ENCODE measurements around the gene PDE7B. TPM values are rescaled to one million over a fixed set of nuclear protein-coding genes. Genes with fewer than 3 reads are reported as not detected.

The PDE7B gene
- total and polyA plus RNA-seq, 8 donors = 1.3 to 4.7 (median 3.6) TPM

GRCh38 chr6:136161950-136162349, 310.4 kb downstream of the PDE7B start:
- intact Hi-C loops (cut with DNase I) = no loop called here
- H3K9me3 ChIP-seq = peaks cover 0 to 7% of the 10 kb centered on the region in 2 donors
- no peaks in the 10 kb centered on the region for H3K4me1 ChIP-seq
- DNase-seq = no peak
- no peak overlapping the region for H3K4me3 ChIP-seq
- no peaks in the 10 kb centered on the region for H3K27me3 ChIP-seq
- TF ChIP-seq CTCF (IDR thresholded peaks at IDR 0.05) = no peak
- no peak overlapping the region for H3K27ac ChIP-seq
- no peak for ATAC-seq
- H3K36me3 ChIP-seq = no peaks in the 10 kb centered on the region

DNA sequence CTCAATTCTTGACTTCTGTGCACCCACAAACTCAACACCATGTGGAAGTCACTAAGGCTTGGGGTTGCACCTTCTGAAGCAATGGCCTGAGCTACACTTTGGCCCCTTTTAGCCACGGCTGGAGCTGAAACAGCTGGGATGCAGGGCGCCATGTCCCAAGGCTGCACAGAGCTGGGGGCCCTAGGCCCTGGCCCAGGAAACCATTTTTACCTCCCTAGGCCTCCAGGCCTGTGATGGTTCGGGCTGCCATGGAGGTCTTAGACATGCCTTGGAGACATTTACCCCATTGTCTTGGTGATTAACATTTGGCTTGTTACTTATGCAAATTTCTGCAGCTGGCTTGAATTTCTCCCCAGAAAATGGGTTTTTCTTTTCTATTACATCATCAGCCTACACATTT, 311.8 kb downstream of the PDE7B start:
- intact Hi-C loops (cut with DNase I) = no loop called here
- no peaks in the 10 kb centered on the region for H3K36me3 ChIP-seq

GRCh38 chr6:136166815-136167214, 315.3 kb downstream of the PDE7B start:
- Histone ChIP-seq H3K27me3 (no peaks in the 10 kb centered on the region), H3K36me3 (no peaks in the 10 kb centered on the region), H3K27ac (no peak overlapping the region), H3K4me3 (no peak overlapping the region), H3K4me1 (no peaks in the 10 kb centered on the region), H3K9me3 (peaks cover 0 to 7% of the 10 kb centered on the region in 2 donors)
- intact Hi-C loops (cut with DNase I) = no loop called here
- ATAC-seq (no peak), DNase-seq (no peak)
- TF ChIP-seq CTCF (IDR thresholded peaks at IDR 0.05) = no peak

More for the DNA sequence above, 311.8 kb downstream of the PDE7B start:
- no peak for TF ChIP-seq CTCF (IDR thresholded peaks at IDR 0.05)
- Histone ChIP-seq H3K4me1 (no peaks in the 10 kb centered on the region), H3K9me3 (peaks cover 0 to 7% of the 10 kb centered on the region in 2 donors), H3K27me3 (no peaks in the 10 kb centered on the region), H3K4me3 (no peak overlapping the region), H3K27ac (no peak overlapping the region)
- no peak for ATAC-seq
- no peak for DNase-seq

DNA sequence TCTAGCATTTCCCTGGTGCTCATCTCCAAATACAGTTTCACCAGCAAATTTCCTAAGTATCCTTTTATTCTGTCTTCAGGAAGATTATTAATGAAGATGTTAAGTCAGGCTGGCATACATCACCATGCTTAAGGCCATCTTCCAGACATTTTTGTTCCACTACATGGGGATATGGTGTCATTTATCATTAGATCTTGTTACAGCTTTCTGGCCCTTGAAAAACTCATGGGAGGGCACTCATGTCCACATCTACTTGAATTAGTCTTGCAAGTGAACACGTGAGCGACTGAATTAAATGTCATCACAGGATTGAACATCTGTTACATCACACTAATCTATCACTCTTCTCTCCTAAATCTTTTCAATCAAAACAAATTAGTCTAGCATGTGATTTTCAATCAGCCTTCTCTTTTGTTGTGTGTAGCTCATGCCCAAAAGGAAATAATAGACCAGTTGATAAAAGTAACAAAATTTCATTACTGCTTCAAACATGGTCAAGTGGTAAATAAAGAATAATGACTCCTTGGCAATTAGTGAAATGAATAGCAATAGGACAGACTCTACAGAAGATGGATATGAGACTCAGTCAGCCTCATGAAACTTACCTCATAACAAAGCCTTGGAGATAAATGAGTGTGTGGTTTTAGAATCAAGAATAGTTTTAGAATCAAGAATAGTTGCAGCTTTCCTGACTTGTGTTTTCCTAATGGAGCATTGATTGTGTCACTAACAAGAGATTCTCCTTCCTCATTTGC, 318.1 kb downstream of the PDE7B start:
- intact Hi-C loops (cut with DNase I) = no loop called here
- Histone ChIP-seq H3K4me1 (no peaks in the 10 kb centered on the region), H3K27me3 (no peaks in the 10 kb centered on the region), H3K36me3 (no peaks in the 10 kb centered on the region), H3K9me3 (no peaks in the 10 kb centered on the region), H3K27ac (no peak overlapping the region), H3K4me3 (no peak overlapping the region)
- DNase-seq (no peak), ATAC-seq (no peak)
- TF ChIP-seq CTCF (IDR thresholded peaks at IDR 0.05) = no peak

DNA sequence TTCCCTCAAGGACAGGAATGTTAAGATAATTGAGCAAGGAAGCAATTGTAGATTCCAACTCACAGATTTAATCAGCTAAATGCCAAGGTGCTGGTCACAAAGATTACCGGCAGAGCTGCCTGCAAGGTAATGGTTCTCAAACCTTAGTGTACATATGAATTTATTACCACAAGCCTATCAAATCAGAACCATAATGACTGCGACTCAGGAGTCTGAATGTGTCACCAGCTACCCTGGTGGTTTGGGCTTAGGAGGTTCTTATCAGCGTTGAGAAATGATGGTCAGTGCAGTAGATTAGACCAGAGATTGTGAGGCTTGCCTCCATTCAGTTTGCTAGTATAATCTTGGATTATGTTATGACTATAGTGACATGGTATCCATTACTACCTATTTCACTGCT, 319.7 kb downstream of the PDE7B start:
- TF ChIP-seq CTCF (IDR thresholded peaks at IDR 0.05) = no peak
- ATAC-seq = no peak
- DNase-seq = no peak
- Histone ChIP-seq H3K9me3 (no peaks in the 10 kb centered on the region), H3K27ac (no peak overlapping the region), H3K4me3 (no peak overlapping the region), H3K4me1 (no peaks in the 10 kb centered on the region), H3K27me3 (no peaks in the 10 kb centered on the region), H3K36me3 (no peaks in the 10 kb centered on the region)
- intact Hi-C loops (cut with DNase I) = no loop called here
